B cell (primary cell): ENCODE measurements around the gene PLBD2. TPM values are rescaled to one million over a fixed set of nuclear protein-coding genes. Genes with fewer than 3 reads are reported as not detected.

Source experiments
- ATAC-seq: fragments of 200-7000 bp; cut with Tn5 transposase; one replicate; pipeline ENCODE4 v1.10.0; 2021; ENCODE audit warnings: low read depth, mild to moderate bottlenecking, moderate number of reproducible peaks, moderate library complexity
- CTCF ChIA-PET: fragments of 350-600 bp; sonication (Branson Sonifier 250); formaldehyde crosslinking; loops from one replicate; lab custom pipeline; 2021; ENCODE audit warnings: antibody characterized with exemption, inconsistent platforms; lab: Charles Lee
- POLR2A ChIA-PET: fragments of 350-600 bp; sonication (Branson Sonifier 250); formaldehyde crosslinking; loops from one replicate; lab custom pipeline; 2021; ENCODE audit warnings: antibody characterized with exemption; lab: Charles Lee
- DNase-seq: peaks from one replicate; pipeline ENCODE4 v3.0.0; 2013
- H2AFZ ChIP-seq: 2 replicates; pipeline ENCODE4 v1.6.1; 2012; ENCODE audit warnings: mild to moderate bottlenecking, low read depth, low read length; ENCODE audit not compliant: insufficient read depth, poor library complexity, severe bottlenecking
- H3K27ac ChIP-seq, 2 donors: 1 replicate in 1 of 2; 2 replicates in 1 of 2; pipeline ENCODE4 v1.5.1; 2012 to 2013; ENCODE audit warnings: low read length in 2 of 2, mild to moderate bottlenecking in 2 of 2, moderate library complexity in 1 of 2
- H3K27me3 ChIP-seq, 4 experiments: fragments of 200-600 bp in 1 of 4; sonication (generic) in 1 of 4; replicated peaks in 1 of 4; 1 replicate in 2 of 4; 2 replicates in 2 of 4; pipeline versions ENCODE4 v1.6.1 to v1.7.0; 2013 to 2016; ENCODE audit warnings: low read length in 3 of 4, mild to moderate bottlenecking in 2 of 4, mixed read lengths in 1 of 4, moderate library complexity in 1 of 4; ENCODE audit not compliant: insufficient read depth in 4 of 4, control insufficient read depth in 3 of 4; ENCODE audit errors: control extremely low read depth in 1 of 4
- H3K36me3 ChIP-seq, 2 experiments: replicated peaks in 1 of 2; 1 replicate in 1 of 2; 2 replicates in 1 of 2; pipeline versions ENCODE4 v1.6.1 to v1.7.1; 2013; ENCODE audit warnings: low read length in 1 of 2; ENCODE audit not compliant: insufficient read depth in 2 of 2, control insufficient read depth in 1 of 2; ENCODE audit errors: control extremely low read depth in 1 of 2, extremely low read depth in 1 of 2
- H3K4me1 ChIP-seq, 2 donors: fragments of 200-600 bp in 1 of 2; sonication (generic) in 1 of 2; 1 replicate in 1 of 2; 2 replicates in 1 of 2; pipeline versions ENCODE4 v1.5.1 to v1.6.1; 2013 to 2017; ENCODE audit warnings: low read length in 2 of 2; ENCODE audit not compliant: control insufficient read depth in 2 of 2, insufficient read depth in 2 of 2
- H3K4me2 ChIP-seq: replicated peaks from 2 replicates; pipeline ENCODE3; 2012; ENCODE audit warnings: mild to moderate bottlenecking, low read depth, low read length; ENCODE audit not compliant: poor library complexity, severe bottlenecking
- H3K4me3 ChIP-seq, 5 experiments: fragments of 200-600 bp in 1 of 5; sonication (generic) in 1 of 5; 1 replicate in 3 of 5; 2 replicates in 2 of 5; pipeline versions ENCODE4 v1.5.1 to v1.7.0; 2011 to 2016; ENCODE audit warnings: low read length in 4 of 5, mild to moderate bottlenecking in 4 of 5, low read depth in 2 of 5, control low read depth in 1 of 5, moderate library complexity in 1 of 5; ENCODE audit not compliant: insufficient read depth in 1 of 5; ENCODE audit errors: control extremely low read depth in 1 of 5, extremely low read depth in 1 of 5
- H3K79me2 ChIP-seq: fragments of 200-600 bp; sonication (generic); one replicate; pipeline ENCODE4 v1.6.0; 2016; ENCODE audit warnings: low read length; ENCODE audit not compliant: control insufficient read depth, insufficient read depth
- H3K9ac ChIP-seq: fragments of 200-600 bp; sonication (generic); 2 replicates; pipeline ENCODE4 v1.6.1; 2017; ENCODE audit warnings: mild to moderate bottlenecking, low read length, moderate library complexity
- H3K9me3 ChIP-seq, 3 donors: one replicate each; pipeline versions ENCODE4 v1.6.1 to v1.7.1; 2013; ENCODE audit warnings: low read length in 2 of 3; ENCODE audit not compliant: control insufficient read depth in 2 of 3, insufficient read depth in 1 of 3; ENCODE audit errors: control extremely low read depth in 1 of 3
- H4K20me1 ChIP-seq: 2 replicates; pipeline ENCODE4 v1.6.0; 2012; ENCODE audit warnings: mild to moderate bottlenecking, low read length; ENCODE audit not compliant: insufficient read depth, control insufficient read depth, poor library complexity, severe bottlenecking
- H3K27ac Mint-ChIP-seq: one replicate; pipeline ENCODE4 v1.8.0; 2021; ENCODE audit warnings: mixed read lengths
- H3K27me3 Mint-ChIP-seq: one replicate; pipeline ENCODE4 v1.8.0; 2021; ENCODE audit warnings: mixed read lengths
- H3K4me1 Mint-ChIP-seq: one replicate; pipeline ENCODE4 v1.8.0; 2021; ENCODE audit warnings: mixed read lengths
- H3K4me3 Mint-ChIP-seq: one replicate; pipeline ENCODE4 v1.8.0; 2021; ENCODE audit warnings: mixed read lengths
- H3K9me3 Mint-ChIP-seq: one replicate; pipeline ENCODE4 v1.8.0; 2022; ENCODE audit warnings: mixed read lengths; ENCODE audit not compliant: insufficient read depth
- CTCF ChIP-seq: fragments of 200-600 bp; IDR thresholded peaks from one replicate; pipeline ENCODE4 v1.8.0; 2022; ENCODE audit warnings: antibody characterized with exemption, mild to moderate bottlenecking
- EZH2 ChIP-seq: IDR thresholded peaks from 2 replicates; pipeline ENCODE4 v1.6.1; 2012; ENCODE audit warnings: borderline replicate concordance, low read depth, mild to moderate bottlenecking, moderate library complexity, low read length; ENCODE audit not compliant: insufficient read depth, poor library complexity, severe bottlenecking
- WGBS: methylation state at CpG from one replicate; pipeline ENCODE4 v1.1.5; 2013; ENCODE audit warnings: missing lambda C conversion rate; ENCODE audit not compliant: insufficient coverage; 5-methylcytosine and 5-hydroxymethylcytosine counted together
- intact Hi-C: fragments of 100-400 bp; cut with micrococcal nuclease; formaldehyde crosslinking; loops from one replicate; pipeline ENCODE4 v1.10.0; 2022
- polyA plus RNA-seq: library from polyadenylated mRNA; depleted of rRNA; stranded (reverse); fragments of >200 nt; gene quantifications from 2 replicates; pipeline ENCODE4 v1.2.3, GENCODE V29; 2012
- total RNA-seq, 2 donors: library from RNA; stranded (reverse); fragments of 120-200 nt in 1 of 2; gene quantifications; 1 replicate in 1 of 2; 2 replicates in 1 of 2; pipeline versions ENCODE4 v1.2.3 to v1.2.4, GENCODE V29; 2013 to 2022

PLBD2 gene
- total and polyA plus RNA-seq, 2 donors (not counting 1 experiment from before 2014, with no cell fraction given), result 2.9 to 11.6 TPM

DNA sequence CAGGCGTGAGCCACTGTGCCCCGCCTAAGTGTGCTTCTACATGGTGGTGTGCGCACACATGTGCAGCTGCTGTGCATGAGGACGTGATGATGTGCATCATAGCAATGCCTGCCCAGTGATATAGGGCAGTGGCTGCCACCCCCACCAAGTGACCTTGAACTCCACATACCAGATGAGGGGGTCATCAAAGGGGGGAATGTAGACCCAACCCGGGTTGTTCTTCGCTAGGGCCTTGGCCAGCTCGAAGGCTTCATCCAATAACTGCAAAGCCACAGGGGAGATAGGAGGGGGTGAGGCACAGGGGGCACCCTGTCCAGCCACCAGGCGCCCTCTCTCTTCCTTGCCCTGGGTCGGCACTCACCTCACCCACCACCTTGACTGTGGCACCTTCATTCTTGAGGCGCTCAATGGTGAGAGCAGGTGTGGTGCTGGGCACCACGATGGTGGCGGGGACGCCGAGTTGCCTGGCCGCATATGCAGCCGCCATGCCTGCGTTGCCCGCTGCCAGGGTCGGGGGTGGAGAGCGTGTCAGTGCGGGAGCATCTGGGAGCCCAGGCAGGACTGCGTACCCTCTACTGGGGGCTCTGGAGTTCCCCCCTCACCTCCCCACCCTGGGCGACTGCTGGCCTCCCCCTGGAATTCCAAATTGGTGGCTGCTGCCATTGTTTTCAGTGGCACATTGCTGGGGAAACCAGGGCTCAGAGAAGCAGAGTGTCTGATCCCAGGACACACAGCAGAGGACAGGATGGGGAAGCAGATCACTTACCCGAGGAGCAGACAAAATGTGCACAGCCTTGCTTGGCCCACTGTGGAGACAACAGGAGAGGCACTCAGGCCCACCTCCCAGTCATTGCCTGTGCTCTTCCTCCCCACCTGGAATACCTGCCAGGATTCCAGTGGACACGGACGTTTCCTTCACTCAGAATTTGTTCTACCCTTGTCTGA is 40.2 kb downstream of the PLBD2 start:
- intact Hi-C loops, result no loop called here
- Mint-ChIP-seq H3K27ac (no peak overlapping the region), H3K9me3 (no peaks in the 10 kb centered on the region), H3K4me1 (no peaks in the 10 kb centered on the region), H3K27me3 (peaks cover 13% of the 10 kb centered on the region), H3K4me3 (no peak overlapping the region)
- DNase-seq (no peak), ATAC-seq (no peak)
- Histone ChIP-seq H3K4me2 (no peak overlapping the region), H3K4me1 (no peaks in the 10 kb centered on the region), H4K20me1 (no peaks in the 10 kb centered on the region), H2AFZ (no peak overlapping the region), H3K9me3 (peaks cover 0 to 10% (median 0%) of the 10 kb centered on the region in 3 donors), H3K27ac (no peak overlapping the region), H3K9ac (no peak overlapping the region), H3K79me2 (no peaks in the 10 kb centered on the region), H3K27me3 (peaks cover 0 to 29% (median 1%) of the 10 kb centered on the region in 4 experiments), H3K36me3 (no peaks in the 10 kb centered on the region), H3K4me3 (no peak overlapping the region)
- 94% methylated on average over 22 of the region's 26 CpGs for WGBS
- CTCF ChIA-PET, result no interaction called here
- TF ChIP-seq EZH2 (no peak), CTCF (no peak)
- POLR2A ChIA-PET, result no interaction called here

DNA sequence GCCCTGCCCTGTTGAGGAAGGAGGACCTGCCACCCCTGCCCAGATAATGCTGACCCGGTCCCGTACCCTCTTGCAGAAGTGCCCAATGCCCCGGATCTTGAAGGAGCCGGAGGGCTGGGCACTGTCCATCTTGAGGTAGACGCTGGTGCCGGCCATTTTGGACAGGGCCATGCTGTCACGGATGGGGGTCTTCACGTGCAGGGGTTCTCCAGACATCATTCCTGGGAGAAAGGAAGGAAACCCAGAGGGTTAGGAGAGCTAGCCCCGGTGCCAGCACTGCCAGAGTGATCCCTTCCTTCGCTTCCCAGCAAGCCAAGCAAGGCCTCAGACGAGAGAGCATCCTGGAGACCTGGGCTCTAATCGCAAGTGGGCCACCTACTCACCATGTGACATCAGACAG is 41.1 kb downstream of the PLBD2 start:
- Histone ChIP-seq H4K20me1 (no peaks in the 10 kb centered on the region), H3K27me3 (peaks cover 0 to 31% (median 1%) of the 10 kb centered on the region in 4 experiments), H3K4me2 (no peak overlapping the region), H3K9me3 (peaks cover 0 to 10% (median 0%) of the 10 kb centered on the region in 3 donors), H3K27ac (no peak overlapping the region), H3K4me1 (no peaks in the 10 kb centered on the region), H2AFZ (no peak overlapping the region), H3K79me2 (no peaks in the 10 kb centered on the region), H3K9ac (no peak overlapping the region), H3K4me3 (no peak overlapping the region), H3K36me3 (no peaks in the 10 kb centered on the region)
- no peaks in the 10 kb centered on the region for H3K4me1 Mint-ChIP-seq
- CTCF ChIA-PET, result no interaction called here
- TF ChIP-seq EZH2 (no peak), CTCF (no peak)
- no peak overlapping the region for H3K4me3 Mint-ChIP-seq
- POLR2A ChIA-PET, result no interaction called here
- WGBS, result 91% methylated on average over 12 of the region's 12 CpGs
- ATAC-seq (no peak), DNase-seq (no peak)
- H3K27me3 Mint-ChIP-seq, result peaks cover 20% of the 10 kb centered on the region
- H3K27ac Mint-ChIP-seq, result no peak overlapping the region
- no peaks in the 10 kb centered on the region for H3K9me3 Mint-ChIP-seq
- intact Hi-C loops, result no loop called here
